GM18907 (cell line): Measurements from ENCODE around the gene BCR.

ENCODE experiments used
- ATAC-seq: cut with Tn5 transposase; IDR thresholded peaks from one replicate; pipeline ENCODE4 v1.9.1; 2021; ENCODE audit warnings: mild to moderate bottlenecking, moderate library complexity; ENCODE audit not compliant: unreplicated experiment

Gene BCR

DNA sequence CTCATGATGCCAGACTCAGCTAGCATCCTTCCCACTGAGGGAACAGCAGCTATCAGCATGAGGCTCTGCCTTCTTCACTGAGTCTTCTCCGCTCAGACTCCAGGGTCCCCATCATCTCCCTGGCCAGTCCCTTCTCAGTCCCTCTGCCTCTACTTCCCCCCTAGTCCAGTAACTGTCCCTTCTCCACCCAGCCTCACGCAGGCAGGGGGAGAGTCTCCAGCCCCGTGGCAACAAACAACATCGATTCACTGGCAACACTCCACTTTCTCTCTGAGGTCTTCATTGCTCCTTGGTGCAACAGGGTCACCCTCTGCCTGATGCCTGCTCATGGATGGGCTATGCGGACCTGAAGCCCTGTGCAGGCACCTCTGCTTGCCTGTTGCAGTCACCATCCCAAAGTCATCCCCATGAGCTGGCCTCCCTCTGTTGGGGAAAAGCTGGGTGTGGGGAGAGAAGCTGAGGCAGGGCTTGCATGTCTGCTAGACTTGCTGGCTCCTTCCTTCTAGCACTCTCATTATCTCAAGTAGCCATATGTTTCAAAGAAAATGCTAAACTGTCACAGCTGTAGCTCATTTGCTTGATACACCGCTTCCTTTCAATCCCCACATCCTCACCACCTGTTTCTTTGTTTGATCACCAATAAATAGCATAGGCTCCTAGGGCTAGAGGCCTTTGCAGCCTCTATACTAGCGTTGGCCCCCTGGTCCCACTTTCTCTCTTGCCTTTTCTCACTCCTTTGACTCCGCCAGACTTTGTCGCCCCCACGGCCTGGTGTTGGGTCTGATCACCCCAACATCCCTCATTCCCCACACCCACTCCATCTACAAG lies 4.3 kb upstream of the BCR start:
- ATAC-seq: no peak

DNA sequence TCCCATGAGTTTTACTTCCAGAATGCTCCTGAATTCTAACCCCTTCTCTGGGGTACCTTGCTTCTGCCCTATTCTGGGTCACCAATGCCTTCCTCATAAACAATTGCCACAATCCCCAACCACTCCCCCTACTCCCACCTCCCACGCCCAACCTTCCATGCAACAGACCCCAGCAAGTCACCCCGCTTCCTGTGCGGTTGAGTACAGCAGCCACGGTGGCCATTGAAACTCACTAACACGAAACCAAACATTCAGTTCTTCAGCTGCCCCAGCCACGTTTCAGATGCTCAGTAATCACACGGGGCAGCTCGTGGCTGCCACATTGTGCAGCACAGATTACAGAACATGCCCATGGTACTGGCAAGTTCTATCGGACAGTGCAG lies 3.7 kb upstream of the BCR start:
- ATAC-seq: no peak

DNA sequence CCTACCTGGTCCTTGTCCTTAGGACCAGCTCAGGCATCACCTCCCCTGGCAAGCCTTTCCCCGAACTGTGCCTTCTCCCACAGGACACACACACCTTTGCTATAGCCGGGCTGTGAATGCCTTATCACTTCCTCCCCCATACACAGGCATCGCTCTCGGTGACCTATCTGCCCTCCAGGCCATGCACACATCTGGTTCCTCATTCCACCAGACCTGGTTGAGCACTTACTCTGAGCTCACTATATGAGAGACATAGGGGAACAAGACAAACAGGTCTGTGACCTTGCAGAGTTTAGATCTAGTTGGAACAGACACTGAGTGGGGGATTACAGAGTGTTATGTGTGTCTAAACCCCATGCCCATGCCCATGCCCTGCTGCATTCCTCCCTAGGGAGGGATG lies 3.1 kb upstream of the BCR start:
- ATAC-seq: no peak

DNA sequence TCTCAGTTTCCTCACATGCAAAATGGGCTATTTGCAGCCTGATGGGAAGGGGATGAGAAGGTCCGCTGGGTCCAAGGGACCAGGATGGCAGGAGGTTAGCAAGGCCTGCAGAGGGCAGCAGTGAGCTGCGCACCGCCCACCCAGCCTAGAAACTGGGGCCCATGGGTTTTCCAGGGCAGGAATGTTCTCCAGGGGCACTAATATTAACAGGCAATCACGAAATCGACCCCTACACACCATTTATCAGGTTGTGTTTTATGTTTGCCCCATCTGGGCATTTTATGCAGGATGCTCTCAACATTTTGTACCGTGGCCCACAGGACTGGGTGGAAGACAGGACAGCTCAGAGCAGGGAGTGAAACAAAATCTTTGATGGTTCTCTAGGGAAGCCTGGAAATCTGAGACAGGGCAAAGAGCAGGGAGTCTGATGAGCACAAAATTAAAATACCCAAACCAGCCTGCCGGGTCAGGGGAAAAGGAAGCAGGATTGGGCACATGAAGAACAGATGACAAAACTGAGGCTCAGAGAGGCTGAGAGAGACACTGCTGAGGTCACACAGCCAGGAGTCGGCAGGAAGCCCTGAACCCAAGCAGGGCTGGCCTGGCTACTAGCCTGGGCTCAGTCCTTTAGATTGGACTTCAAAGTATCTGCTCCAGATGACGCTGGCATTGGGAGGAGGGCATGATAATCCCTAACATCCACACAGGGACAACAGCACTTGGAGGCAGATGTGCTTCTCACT lies 1.6 kb upstream of the BCR start:
- ATAC-seq: no peak

DNA sequence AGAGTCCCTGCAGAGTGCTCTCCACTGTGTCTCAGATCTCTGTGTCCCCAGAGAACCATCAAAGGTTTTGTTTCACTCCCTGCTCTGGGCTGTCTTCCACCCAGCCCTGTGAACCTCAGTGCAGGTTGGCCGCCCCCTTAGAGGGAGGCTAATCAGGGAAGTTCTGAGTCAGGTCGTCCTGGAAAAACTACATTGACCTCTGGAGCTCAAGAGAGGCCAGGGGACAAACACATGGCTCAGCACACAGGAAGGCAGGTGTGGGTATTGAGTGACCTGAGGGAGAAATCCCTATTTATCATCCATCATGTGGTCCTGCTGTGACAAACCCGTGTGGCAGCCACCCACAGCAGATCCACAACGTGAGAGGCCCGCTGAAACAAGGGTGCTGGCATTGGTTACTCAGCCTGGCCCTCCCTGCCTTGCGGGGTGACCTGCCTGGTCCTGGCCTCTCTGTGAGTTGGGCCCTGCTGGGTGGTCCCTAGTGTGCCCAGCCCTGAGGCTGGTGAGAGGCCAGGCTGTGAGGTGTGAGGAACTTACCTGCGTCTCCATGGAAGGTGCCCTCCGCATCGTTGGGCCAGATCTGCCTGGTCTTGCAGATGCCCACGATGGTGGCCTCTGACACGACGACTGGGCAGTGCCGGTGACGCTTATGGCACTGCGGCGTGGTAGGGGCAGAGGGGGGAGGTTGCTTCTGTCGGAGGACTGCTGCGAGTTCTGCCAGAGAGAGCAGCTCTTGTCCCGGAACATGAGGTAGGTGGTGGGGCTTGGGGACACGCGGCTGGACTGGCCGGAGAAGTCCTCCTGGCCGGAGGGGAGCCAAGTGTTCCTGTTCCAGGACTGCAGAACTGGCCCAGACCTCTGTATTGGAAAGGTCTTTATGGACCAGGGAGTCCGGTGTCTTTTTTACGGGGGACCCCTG lies 669 bp upstream of the BCR start:
- ATAC-seq: no peak

DNA sequence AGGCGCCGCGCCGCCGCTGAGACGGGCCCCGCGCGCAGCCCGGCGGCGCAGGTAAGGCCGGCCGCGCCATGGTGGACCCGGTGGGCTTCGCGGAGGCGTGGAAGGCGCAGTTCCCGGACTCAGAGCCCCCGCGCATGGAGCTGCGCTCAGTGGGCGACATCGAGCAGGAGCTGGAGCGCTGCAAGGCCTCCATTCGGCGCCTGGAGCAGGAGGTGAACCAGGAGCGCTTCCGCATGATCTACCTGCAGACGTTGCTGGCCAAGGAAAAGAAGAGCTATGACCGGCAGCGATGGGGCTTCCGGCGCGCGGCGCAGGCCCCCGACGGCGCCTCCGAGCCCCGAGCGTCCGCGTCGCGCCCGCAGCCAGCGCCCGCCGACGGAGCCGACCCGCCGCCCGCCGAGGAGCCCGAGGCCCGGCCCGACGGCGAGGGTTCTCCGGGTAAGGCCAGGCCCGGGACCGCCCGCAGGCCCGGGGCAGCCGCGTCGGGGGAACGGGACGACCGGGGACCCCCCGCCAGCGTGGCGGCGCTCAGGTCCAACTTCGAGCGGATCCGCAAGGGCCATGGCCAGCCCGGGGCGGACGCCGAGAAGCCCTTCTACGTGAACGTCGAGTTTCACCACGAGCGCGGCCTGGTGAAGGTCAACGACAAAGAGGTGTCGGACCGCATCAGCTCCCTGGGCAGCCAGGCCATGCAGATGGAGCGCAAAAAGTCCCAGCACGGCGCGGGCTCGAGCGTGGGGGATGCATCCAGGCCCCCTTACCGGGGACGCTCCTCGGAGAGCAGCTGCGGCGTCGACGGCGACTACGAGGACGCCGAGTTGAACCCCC lies 798 bp downstream of the BCR start:
- ATAC-seq: no peak

DNA sequence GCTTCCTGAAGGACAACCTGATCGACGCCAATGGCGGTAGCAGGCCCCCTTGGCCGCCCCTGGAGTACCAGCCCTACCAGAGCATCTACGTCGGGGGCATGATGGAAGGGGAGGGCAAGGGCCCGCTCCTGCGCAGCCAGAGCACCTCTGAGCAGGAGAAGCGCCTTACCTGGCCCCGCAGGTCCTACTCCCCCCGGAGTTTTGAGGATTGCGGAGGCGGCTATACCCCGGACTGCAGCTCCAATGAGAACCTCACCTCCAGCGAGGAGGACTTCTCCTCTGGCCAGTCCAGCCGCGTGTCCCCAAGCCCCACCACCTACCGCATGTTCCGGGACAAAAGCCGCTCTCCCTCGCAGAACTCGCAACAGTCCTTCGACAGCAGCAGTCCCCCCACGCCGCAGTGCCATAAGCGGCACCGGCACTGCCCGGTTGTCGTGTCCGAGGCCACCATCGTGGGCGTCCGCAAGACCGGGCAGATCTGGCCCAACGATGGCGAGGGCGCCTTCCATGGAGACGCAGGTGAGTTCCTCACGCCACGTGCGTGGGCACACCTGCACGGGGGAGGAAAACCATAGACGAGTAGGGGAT lies 1.5 kb downstream of the BCR start:
- ATAC-seq: no peak

DNA sequence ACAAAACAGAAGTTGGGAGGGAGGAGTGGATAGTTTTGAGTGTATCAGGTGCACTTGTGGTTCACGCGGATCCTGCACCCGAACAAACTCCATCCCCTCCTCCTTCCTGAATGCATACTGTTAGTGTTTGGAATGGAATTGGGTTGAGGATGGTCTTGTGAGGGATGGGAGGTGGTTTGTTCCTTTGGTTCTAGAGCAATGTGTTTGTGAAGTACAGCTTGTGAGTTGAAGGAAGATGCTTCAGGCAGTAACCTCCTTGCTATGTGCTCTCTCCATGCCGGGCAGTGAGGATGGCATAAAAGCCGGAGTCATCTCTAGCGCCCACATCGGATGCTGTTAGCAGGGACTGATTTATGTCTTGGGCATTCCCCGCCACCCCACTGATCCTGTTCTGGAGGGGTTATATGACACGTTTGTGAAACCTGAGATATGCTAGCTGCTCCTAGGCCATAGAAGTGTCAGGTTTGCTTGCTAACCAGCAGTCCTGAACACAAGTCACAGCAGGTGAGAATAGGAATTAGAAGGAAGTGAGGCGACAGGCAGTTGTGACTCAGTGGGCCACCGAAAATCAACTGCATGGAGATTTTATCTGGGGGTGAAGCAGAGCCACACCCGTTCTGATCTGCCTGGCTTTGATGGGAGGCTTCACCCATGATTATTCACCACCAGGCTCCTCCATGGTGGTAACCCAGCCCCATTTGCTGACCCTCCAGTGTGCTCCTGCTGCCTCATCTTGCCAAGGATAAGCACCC lies 2.2 kb downstream of the BCR start:
- ATAC-seq: no peak

DNA sequence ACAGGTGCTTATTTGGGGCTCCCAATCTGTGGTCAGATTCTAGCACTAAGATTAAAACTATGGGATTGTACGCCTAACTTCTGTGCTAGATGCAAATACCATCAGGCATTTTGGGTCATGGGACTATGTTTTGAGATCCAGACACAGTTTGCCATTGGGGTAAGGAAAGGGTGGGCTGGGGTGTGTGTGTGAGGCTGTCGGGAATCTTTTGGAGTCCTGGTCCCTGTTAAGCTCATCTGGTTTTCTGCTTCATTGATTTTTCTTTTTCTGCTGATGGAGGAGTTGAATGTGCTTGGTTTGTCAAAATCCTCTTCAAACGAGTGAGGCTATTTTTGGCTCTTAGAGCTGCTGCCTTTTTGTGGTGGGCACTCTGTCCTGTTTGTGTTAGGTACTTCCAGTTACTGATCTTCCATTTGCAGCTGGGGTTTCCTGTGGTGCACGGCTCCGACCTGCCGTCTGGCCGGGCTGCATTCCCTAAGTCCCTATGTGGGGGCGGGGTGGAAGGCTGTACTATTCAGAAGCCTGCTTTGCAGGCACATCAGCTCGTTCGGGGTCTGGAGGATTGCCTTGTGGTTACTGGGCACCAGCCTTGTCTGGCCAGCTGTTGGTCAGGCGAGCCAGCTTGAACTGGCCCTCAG lies 2.9 kb downstream of the BCR start:
- ATAC-seq: no peak

DNA sequence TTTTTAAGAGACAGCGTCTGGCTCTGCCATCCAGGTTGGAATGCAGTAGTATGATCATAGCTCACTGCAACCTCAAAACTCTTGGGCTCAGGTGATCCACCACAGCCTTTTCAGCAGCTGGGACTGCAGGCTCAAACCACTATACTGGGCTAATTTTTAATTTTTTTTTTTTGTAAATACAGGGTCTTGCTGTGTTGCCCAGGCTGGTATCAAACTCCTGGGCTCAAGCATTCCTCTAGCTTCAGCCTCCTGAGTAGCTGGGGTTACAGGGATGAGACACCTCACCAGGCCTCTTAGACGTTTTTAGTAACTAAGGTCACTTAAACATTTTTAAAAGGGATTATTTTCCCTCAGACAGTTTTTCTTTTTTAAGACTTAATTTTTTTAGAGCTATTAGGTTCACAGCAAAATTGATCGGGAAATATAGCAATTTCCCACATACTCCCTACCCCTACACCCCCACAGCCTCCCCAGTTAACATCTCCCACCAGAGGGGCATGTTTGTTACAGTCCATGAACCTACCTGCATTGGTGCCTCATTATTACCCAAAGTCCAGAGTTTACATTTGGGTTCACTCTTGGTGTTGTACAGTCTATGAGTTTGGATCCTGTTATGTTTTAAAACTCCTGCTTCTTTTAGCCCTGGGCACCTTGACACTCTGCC lies 3.9 kb downstream of the BCR start:
- no peak for ATAC-seq

DNA sequence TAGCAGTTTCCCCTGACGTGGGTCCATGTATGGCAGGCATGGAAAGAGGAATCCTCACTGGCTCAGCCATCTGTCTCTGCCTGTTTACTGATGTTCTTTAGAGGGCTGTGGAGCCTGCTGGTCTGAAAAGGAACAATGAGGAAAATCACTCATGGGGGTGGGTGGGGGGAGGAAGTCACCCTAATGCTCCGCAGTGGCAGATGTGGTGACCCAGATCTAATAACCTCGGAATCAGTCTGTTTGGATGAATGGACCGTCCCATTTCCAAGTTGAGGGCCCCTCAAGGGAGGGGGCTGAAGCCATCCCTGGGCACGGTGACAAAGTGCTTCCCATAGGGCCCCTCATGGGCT lies 4.4 kb downstream of the BCR start:
- ATAC-seq: no peak

DNA sequence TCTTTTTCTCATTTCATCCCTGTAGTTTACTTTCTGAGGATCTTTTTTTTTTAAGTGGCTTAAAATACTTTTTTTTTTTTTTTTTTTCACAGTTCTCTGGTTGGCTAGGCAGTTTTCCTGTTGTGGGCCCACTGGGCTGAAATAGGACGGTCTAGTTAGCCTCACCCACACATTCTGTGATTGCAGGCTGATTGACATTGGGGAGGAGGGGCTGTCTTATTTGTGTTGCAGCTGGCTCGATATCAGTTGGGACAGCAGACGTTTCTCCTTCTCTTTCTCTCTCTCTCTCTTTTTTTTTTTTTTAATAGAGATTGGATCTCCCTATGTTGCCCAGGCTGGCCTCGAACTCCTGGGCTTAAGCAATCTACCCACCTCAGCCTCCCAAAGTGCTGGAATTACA lies 6.9 kb downstream of the BCR start:
- ATAC-seq: no peak

DNA sequence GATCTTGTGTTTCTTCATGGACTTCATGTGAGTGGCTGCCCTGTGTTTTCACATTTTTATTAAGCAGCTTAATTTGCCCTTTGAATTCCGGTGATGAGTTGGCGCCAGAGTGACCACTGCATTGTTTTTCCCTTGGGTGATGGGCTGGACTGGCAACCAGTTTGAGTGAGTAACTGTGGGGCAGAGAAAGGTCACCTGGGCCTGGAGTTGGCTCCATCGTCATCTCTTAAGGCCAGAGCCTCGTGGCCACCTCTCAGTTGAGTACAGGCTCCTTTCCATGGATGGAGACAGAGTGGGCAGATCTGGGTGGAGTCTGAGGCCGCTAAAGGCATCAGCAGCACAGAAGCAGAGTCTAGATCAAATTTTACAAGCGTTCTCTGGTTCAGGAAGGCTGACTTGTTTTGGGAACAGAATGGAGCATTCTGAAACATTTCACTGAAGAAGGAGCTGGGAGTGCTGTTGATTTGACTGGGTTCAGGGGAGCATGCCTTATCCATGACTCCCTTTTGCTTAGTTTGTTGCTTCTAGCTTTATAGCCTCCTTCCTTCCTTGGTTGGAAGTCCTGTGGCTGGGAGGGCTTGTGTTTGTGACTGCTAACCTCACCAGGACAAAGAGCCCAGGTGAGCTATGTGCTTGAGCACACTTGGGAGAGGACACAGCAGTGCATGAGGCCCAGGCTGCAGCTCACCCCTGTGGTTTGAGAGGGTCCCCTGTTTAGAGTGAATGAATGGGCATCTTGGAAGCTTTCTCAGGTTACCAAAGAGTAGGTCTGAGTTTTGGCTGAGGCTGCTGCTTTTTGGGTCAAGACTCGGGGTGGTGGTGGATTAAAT lies 7.8 kb downstream of the BCR start:
- ATAC-seq: no peak

DNA sequence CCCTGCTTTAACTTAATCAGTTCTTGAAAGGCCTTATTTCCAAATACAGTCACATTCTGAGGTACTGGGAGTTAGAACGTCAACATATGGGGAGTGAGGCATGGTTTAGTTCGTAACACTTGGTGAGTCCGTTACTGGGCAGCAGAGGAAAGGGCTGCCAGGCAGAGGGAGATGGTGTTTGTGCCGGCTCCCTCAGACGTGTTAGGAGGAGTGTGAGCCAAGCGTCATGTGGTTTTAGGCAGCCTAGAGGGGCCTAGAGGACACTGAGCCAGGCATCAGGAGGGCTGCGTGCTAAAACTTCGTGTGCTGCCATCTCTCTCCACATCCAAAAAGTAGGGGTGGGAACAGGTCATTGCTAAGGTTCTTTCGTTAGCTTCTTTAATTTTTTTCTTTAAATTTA lies 10.2 kb downstream of the BCR start:
- no peak for ATAC-seq

DNA sequence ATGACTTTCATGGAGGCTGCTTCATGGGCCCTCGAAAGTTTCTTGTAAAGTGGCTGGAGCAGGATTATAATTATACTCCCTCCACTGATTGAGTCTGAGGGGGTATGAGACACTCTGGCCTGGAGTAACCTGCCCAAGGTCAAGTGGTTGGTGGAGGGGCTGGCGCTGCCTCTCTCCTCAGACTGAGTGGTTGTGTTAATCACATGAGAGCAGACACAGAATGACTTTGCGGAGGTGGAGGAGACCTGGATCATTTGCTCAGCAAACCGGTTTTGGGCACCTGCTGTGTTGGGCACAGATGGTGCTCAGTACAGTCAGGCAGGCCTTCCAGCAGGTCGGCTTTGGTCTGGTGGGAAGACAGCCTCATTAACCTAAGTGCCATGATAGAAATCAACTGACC lies 11.8 kb downstream of the BCR start:
- no peak for ATAC-seq

DNA sequence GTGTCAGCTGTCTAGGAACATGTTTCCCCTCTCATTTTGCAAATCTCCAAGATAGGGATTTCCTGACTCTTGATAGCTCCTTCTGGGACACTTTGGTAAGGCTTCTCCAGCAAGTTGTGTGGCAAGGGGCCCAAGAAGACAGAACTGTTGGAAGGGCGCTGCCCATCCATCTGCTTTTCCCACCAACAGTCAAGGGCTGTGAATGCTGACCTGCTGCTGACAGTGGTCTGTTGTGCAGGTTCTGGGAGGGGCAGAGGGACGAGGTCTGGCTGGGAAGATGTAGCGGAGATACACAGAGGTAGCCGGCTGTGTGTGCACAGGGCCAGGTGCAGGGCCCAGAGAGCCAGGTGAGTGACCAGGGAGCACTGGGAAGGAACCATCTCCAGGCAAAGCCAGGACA lies 12.2 kb downstream of the BCR start:
- no peak for ATAC-seq

DNA sequence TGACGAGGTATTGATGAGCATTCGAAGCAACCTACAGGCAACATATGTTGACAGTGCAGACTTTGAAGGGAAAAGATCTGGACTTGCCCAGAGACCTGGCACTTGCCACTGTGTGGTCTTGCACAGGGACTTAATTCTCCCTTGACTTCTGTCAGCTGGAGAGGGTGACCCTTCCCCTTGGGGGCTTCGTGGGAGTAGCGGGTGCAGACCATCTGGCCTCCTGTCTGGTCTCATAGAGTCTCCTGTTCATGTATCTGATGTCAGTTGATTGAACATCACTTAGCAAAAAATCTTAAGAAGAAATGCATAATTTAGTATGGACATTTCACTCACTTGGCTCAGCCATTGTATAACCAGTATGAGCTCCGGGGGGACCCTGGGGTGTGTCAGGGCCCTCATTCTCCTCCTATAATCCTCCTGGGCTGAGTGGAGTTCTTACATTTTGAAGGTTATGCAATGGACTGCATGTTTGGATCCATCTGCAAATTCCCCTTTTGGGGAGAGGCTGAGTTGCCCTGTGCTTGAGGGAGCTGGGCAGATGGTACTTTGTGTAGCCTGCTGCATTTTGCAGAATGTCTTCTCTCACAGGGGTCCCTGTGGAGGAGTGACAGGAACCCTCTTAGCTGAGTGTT lies 13.0 kb downstream of the BCR start:
- no peak for ATAC-seq
